ENCODE results near the gene PDE11A.
"Not testable (repeated sequence)": the region's sequence is repeated elsewhere in the genome, so short reads cannot be mapped to it uniquely, and the experiment has no call there.

The PDE11A gene

GRCh38 chr2:178101321-178102079 is 28.9 kb upstream of the PDE11A start:
- TF ChIP-seq POLR2A (IDR thresholded peaks at IDR 0.05; ENCODE audit: low read length) (no peak), GATA1 (IDR thresholded peaks at IDR 0.05; ENCODE audit: low read depth, low read length) (no peak)
- no peak for DNase-seq

GRCh38 chr2:178093471-178093870 is 20.9 kb upstream of the PDE11A start:
- TF ChIP-seq POLR2A (IDR thresholded peaks at IDR 0.05; ENCODE audit: low read length) = no peak
- no peak for TF ChIP-seq GATA1 (IDR thresholded peaks at IDR 0.05; ENCODE audit: low read depth, low read length)
- no peak for DNase-seq

- no peak for DNase-seq
- TF ChIP-seq POLR2A (IDR thresholded peaks at IDR 0.05; ENCODE audit: low read length) (no peak), GATA1 (IDR thresholded peaks at IDR 0.05; ENCODE audit: low read depth, low read length) (no peak)
These were observed 16.2 kb upstream of the PDE11A start for GRCh38 chr2:178088774-178089270.

GRCh38 chr2:178084273-178084672 is 11.7 kb upstream of the PDE11A start:
- no peak for DNase-seq
- TF ChIP-seq POLR2A (IDR thresholded peaks at IDR 0.05; ENCODE audit: low read length) (no peak), GATA1 (IDR thresholded peaks at IDR 0.05; ENCODE audit: low read depth, low read length) (no peak)

GRCh38 chr2:178082408-178083045 is 9.9 kb upstream of the PDE11A start:
- no peak for DNase-seq
- no peak for TF ChIP-seq POLR2A (IDR thresholded peaks at IDR 0.05; ENCODE audit: low read length)

GRCh38 chr2:178079279-178079678 is 6.7 kb upstream of the PDE11A start:
- DNase-seq = not testable (repeated sequence)

- TF ChIP-seq GATA1 (IDR thresholded peaks at IDR 0.05; ENCODE audit: low read depth, low read length) (no peak), POLR2A (IDR thresholded peaks at IDR 0.05; ENCODE audit: low read length) (no peak)
- DNase-seq = no peak
These were observed 3.6 kb upstream of the PDE11A start for GRCh38 chr2:178076130-178076529.

GRCh38 chr2:178075006-178075326 is 2.4 kb upstream of the PDE11A start:
- TF ChIP-seq GATA1 (IDR thresholded peaks at IDR 0.05; ENCODE audit: low read depth, low read length) (no peak), POLR2A (IDR thresholded peaks at IDR 0.05; ENCODE audit: low read length) (no peak)
- DNase-seq = no peak

GRCh38 chr2:178074123-178075005 is 1.8 kb upstream of the PDE11A start:
- peak; percentile 18 to 57 for DNase-seq

GRCh38 chr2:178072000-178072382 is 586 bp downstream of the PDE11A start:
- TF ChIP-seq POLR2A (IDR thresholded peaks at IDR 0.05; ENCODE audit: low read length) = no peak
- no peak for TF ChIP-seq GATA1 (IDR thresholded peaks at IDR 0.05; ENCODE audit: low read depth, low read length)
- DNase-seq = no peak

More at GRCh38 chr2:178074123-178075005, 1.8 kb upstream of the PDE11A start:
- no peak for TF ChIP-seq GATA1 (IDR thresholded peaks at IDR 0.05; ENCODE audit: low read depth, low read length)
- TF ChIP-seq POLR2A (IDR thresholded peaks at IDR 0.05; ENCODE audit: low read length) = no peak

- TF ChIP-seq GATA1 (IDR thresholded peaks at IDR 0.05; ENCODE audit: low read depth, low read length) (no peak), POLR2A (IDR thresholded peaks at IDR 0.05; ENCODE audit: low read length) (no peak)
- DNase-seq = peak in 1 of 2 experiments; percentile 19
These were observed 1.8 kb downstream of the PDE11A start for GRCh38 chr2:178070824-178071223.

- DNase-seq = peak; percentile 5 to 14
- no peak for TF ChIP-seq GATA1 (IDR thresholded peaks at IDR 0.05; ENCODE audit: low read depth, low read length)
These were observed 3.0 kb downstream of the PDE11A start for GRCh38 chr2:178069551-178069950.

- no peak for TF ChIP-seq POLR2A (IDR thresholded peaks at IDR 0.05; ENCODE audit: low read length)
- TF ChIP-seq GATA1 (IDR thresholded peaks at IDR 0.05; ENCODE audit: low read depth, low read length) = no peak
- DNase-seq = no peak
These were observed 3.6 kb downstream of the PDE11A start for GRCh38 chr2:178068823-178069454.
